ENCODE measurements around the gene PCSK1N.
"Not testable (repeated sequence)": the region's sequence is repeated elsewhere in the genome, so short reads cannot be mapped to it uniquely, and the experiment has no call there.

Gene PCSK1N

GRCh38 chrX:48835524-48836329, at the start of gene PCSK1N:
PCSK1N (minus strand) TSS chrX:48835610; CDS start chrX:48835532, 78 bp downstream.
- peak; percentile 8 to 10 for DNase-seq (ENCODE audit: low read depth in 2 of 2)

GRCh38 chrX:48883729-48884128, 48.3 kb upstream of the PCSK1N start:
- no peak for DNase-seq (ENCODE audit: low read depth in 2 of 2)

GRCh38 chrX:48876944-48877343, 41.5 kb upstream of the PCSK1N start:
- DNase-seq (ENCODE audit: low read depth in 2 of 2), result not testable (repeated sequence)

- DNase-seq (ENCODE audit: low read depth in 2 of 2), result not testable (repeated sequence)
Measured at GRCh38 chrX:48872017-48872416, 36.6 kb upstream of the PCSK1N start.

GRCh38 chrX:48864210-48864609, 28.8 kb upstream of the PCSK1N start:
- DNase-seq (ENCODE audit: low read depth in 2 of 2), result no peak

- no peak for DNase-seq (ENCODE audit: low read depth in 2 of 2)
Measured at GRCh38 chrX:48854898-48855297, 19.5 kb upstream of the PCSK1N start.

- not testable (repeated sequence) for DNase-seq (ENCODE audit: low read depth in 2 of 2)
Measured at GRCh38 chrX:48854121-48854804, 18.9 kb upstream of the PCSK1N start.

GRCh38 chrX:48853494-48853893, 18.1 kb upstream of the PCSK1N start:
- DNase-seq (ENCODE audit: low read depth in 2 of 2), result not testable (repeated sequence)

- DNase-seq (ENCODE audit: low read depth in 2 of 2), result no peak
Measured at GRCh38 chrX:48852857-48853256, 17.4 kb upstream of the PCSK1N start.

- DNase-seq (ENCODE audit: low read depth in 2 of 2), result no peak
Measured at GRCh38 chrX:48848847-48849246, 13.4 kb upstream of the PCSK1N start.

GRCh38 chrX:48839686-48840085, 4.3 kb upstream of the PCSK1N start:
- no peak for DNase-seq (ENCODE audit: low read depth in 2 of 2)

- no peak for DNase-seq (ENCODE audit: low read depth in 2 of 2)
Measured at GRCh38 chrX:48834383-48834709, 1.1 kb downstream of the PCSK1N start.

- no peak for DNase-seq (ENCODE audit: low read depth in 2 of 2)
Measured at GRCh38 chrX:48833542-48834138, 1.8 kb downstream of the PCSK1N start.

GRCh38 chrX:48831909-48832291, 3.5 kb downstream of the PCSK1N start:
- no peak for DNase-seq (ENCODE audit: low read depth in 2 of 2)

GRCh38 chrX:48831136-48831908, 4.1 kb downstream of the PCSK1N start:
- DNase-seq (ENCODE audit: low read depth in 2 of 2), result no peak

- no peak for DNase-seq (ENCODE audit: low read depth in 2 of 2)
Measured at GRCh38 chrX:48829016-48829735, 6.2 kb downstream of the PCSK1N start.

- no peak for DNase-seq (ENCODE audit: low read depth in 2 of 2)
Measured at GRCh38 chrX:48827654-48827968, 7.8 kb downstream of the PCSK1N start.

GRCh38 chrX:48826876-48827653, 8.3 kb downstream of the PCSK1N start:
- no peak for DNase-seq (ENCODE audit: low read depth in 2 of 2)

- no peak for DNase-seq (ENCODE audit: low read depth in 2 of 2)
Measured at GRCh38 chrX:48826135-48826875, 9.1 kb downstream of the PCSK1N start, which contains the start of gene ERAS. ERAS (plus strand) TSS chrX:48826513; CDS start chrX:48829124, 2,611 bp downstream.

- DNase-seq (ENCODE audit: low read depth in 2 of 2), result no peak
Measured at GRCh38 chrX:48824066-48824465, 11.3 kb downstream of the PCSK1N start.
